HepG2 (cell line): ENCODE results near the gene CTCF. TPM values are rescaled to one million over a fixed set of nuclear protein-coding genes. Genes with fewer than 3 reads are reported as not detected.

Experiments
- ATAC-seq: fragments of 200-7000 bp; cut with Tn5 transposase; 3 replicates; pipeline ENCODE4 v1.9.1; 2020; ENCODE audit warnings: mild to moderate bottlenecking, moderate library complexity
- BruUV-seq: library from RNA; stranded (reverse); fragments of 400-500 nt; replicated peaks from 2 replicates; lab custom pipeline; 2021; lab: Mats Ljungman, UMichigan
- CTCF ChIA-PET: fragments of 300-600 bp; formaldehyde crosslinking; extraction: SDS; loops from one replicate; lab custom pipeline; 2021; ENCODE audit warnings: low total read pairs, inconsistent platforms, low intra/inter-chr PET ratio; lab: Yijun Ruan, JAX
- POLR2A ChIA-PET: fragments of 350-600 bp; sonication (Branson Sonifier 250); formaldehyde crosslinking; loops from one replicate; lab custom pipeline; 2020; ENCODE audit warnings: antibody characterized with exemption, inconsistent platforms; lab: Yijun Ruan, JAX
- DNase-seq: peaks from one replicate; pipeline ENCODE4 v3.0.0-alpha.2; 2015; ENCODE audit warnings: low spot score
- FAIRE-seq: peaks from 3 replicates; lab custom pipeline; 2011; peaks lifted over from hg19 to GRCh38; lab: Jason Lieb, UNC
- H2AFZ ChIP-seq: one replicate; pipeline ENCODE4 v1.6.1; 2011; ENCODE audit warnings: low read length, inconsistent platforms
- H3K27ac ChIP-seq: fragments of 300-600 bp; 3 replicates; pipeline ENCODE4 v1.8.0; 2011; ENCODE audit warnings: mixed run types, mild to moderate bottlenecking, mixed read lengths, low read length, inconsistent platforms; ENCODE audit not compliant: insufficient read depth; ENCODE audit errors: extremely low read length
- H3K27me3 ChIP-seq, 2 experiments: fragments of 200-600 bp in 1 of 2; 2 replicates in 1 of 2; 3 replicates in 1 of 2; pipeline versions ENCODE4 v1.6.0 to v1.8.0; 2011; ENCODE audit warnings: low read length in 2 of 2, mild to moderate bottlenecking in 2 of 2, moderate library complexity in 2 of 2, inconsistent platforms in 1 of 2; ENCODE audit not compliant: insufficient read depth in 2 of 2, control insufficient read depth in 1 of 2
- H3K36me3 ChIP-seq, 2 experiments: fragments of 200-600 bp in 1 of 2; replicated peaks in 1 of 2; 2 replicates in 1 of 2; 3 replicates in 1 of 2; pipeline versions ENCODE4 v1.5.1 to v1.8.0; 2011; ENCODE audit warnings: low read length in 2 of 2, inconsistent platforms in 1 of 2; ENCODE audit not compliant: insufficient read depth in 2 of 2, control insufficient read depth in 1 of 2
- H3K4me1 ChIP-seq: 2 replicates; pipeline ENCODE4 v1.5.1; 2012; ENCODE audit warnings: low read length, inconsistent platforms; ENCODE audit not compliant: insufficient read depth
- H3K4me2 ChIP-seq: 2 replicates; pipeline ENCODE4 v1.6.0; 2011; ENCODE audit warnings: low read depth, low read length, inconsistent platforms
- H3K4me3 ChIP-seq, 3 experiments: fragments of 200-600 bp in 1 of 3; sonication (generic), shearing (Covaris generic) in 1 of 3; replicated peaks in 1 of 3; 2 replicates each; pipeline ENCODE4 v1.5.1; 2011 to 2016; ENCODE audit warnings: low read length in 3 of 3, inconsistent platforms in 2 of 3, low read depth in 2 of 3, mild to moderate bottlenecking in 2 of 3, control low read depth in 1 of 3, mixed read lengths in 1 of 3; ENCODE audit not compliant: insufficient read depth in 1 of 3
- H3K79me2 ChIP-seq: one replicate; pipeline ENCODE4 v1.6.1; 2011; ENCODE audit warnings: low read length, inconsistent platforms; ENCODE audit not compliant: insufficient read depth
- H3K9ac ChIP-seq: 2 replicates; pipeline ENCODE4 v1.6.0; 2011; ENCODE audit warnings: mild to moderate bottlenecking, low read depth, low read length, inconsistent platforms; ENCODE audit not compliant: insufficient read depth
- H3K9me3 ChIP-seq: 2 replicates; pipeline ENCODE4 v1.5.1; 2012; ENCODE audit warnings: mild to moderate bottlenecking, low read length
- H4K20me1 ChIP-seq: 2 replicates; pipeline ENCODE4 v1.6.0; 2011; ENCODE audit warnings: inconsistent platforms, mild to moderate bottlenecking, low read length, moderate library complexity; ENCODE audit not compliant: insufficient read depth
- CREB1 ChIP-seq, 2 experiments: fragments of 450-650 bp in 1 of 2; IDR thresholded peaks; 2 replicates each; pipeline ENCODE4 v1.6.1; 2016 to 2017; ENCODE audit warnings: control low read depth in 1 of 2, mild to moderate bottlenecking in 1 of 2, missing compliant biosample characterization in 1 of 2, missing genetic modification characterization in 1 of 2
- EZH2 ChIP-seq: conservative IDR thresholded peaks from 2 replicates; pipeline ENCODE4 v1.6.1; 2012; ENCODE audit warnings: mild to moderate bottlenecking, low read depth, low read length, moderate library complexity
- FOSL2 ChIP-seq: sonication (generic); formaldehyde crosslinking; IDR thresholded peaks from 2 replicates; pipeline ENCODE4 v1.4.0; 2020; ENCODE audit warnings: missing genetic modification reagents
- FOXC1 ChIP-seq: sonication (generic); formaldehyde crosslinking; IDR thresholded peaks from 2 replicates; pipeline ENCODE4 v1.8.0; 2022; ENCODE audit warnings: mild to moderate bottlenecking, missing genetic modification reagents, borderline replicate concordance
- HHEX ChIP-seq: IDR thresholded peaks from 2 replicates; pipeline ENCODE4 v1.6.1; 2016; ENCODE audit warnings: control low read depth
- SMAD1 ChIP-seq: sonication (generic); formaldehyde crosslinking; IDR thresholded peaks from 2 replicates; pipeline ENCODE4 v1.4.0; 2020; ENCODE audit warnings: missing genetic modification reagents, low read depth, mild to moderate bottlenecking, borderline replicate concordance
- TMF1 ChIP-seq: sonication (generic); formaldehyde crosslinking; IDR thresholded peaks from 2 replicates; pipeline ENCODE4 v1.8.1; 2022; ENCODE audit warnings: low read depth, missing genetic modification reagents
- ZNF30 ChIP-seq: sonication (generic); formaldehyde crosslinking; IDR thresholded peaks from 2 replicates; pipeline ENCODE4 v1.5.0; 2020; ENCODE audit warnings: mild to moderate bottlenecking, missing genetic modification reagents
- ZNF468 ChIP-seq: sonication (generic); formaldehyde crosslinking; IDR thresholded peaks from 2 replicates; pipeline ENCODE4 v1.8.0; 2022; ENCODE audit warnings: mild to moderate bottlenecking, moderate library complexity, missing genetic modification reagents
- ZNF615 ChIP-seq: sonication (generic); formaldehyde crosslinking; IDR thresholded peaks from 2 replicates; pipeline ENCODE4 v1.5.0; 2020; ENCODE audit warnings: mild to moderate bottlenecking, missing genetic modification reagents, borderline replicate concordance
- ZNF761 ChIP-seq: sonication (generic); formaldehyde crosslinking; conservative IDR thresholded peaks from 2 replicates; pipeline ENCODE4 v1.4.0; 2020; ENCODE audit warnings: mild to moderate bottlenecking, missing genetic modification reagents
- WGBS: methylation state at CpG from one replicate; pipeline ENCODE4 v1.1.6; 2017; ENCODE audit warnings: low lambda C conversion rate; 5-methylcytosine and 5-hydroxymethylcytosine counted together
- in situ Hi-C: cut with HindIII; loops from 2 replicates; pipeline ENCODE4 v1.10.0; 2017; ENCODE audit warnings: low pct_unique_long_range_greater_than_20kb; ENCODE audit not compliant: extremely low pct_ligation_motif_present
- intact Hi-C: fragments of 100-400 bp; cut with micrococcal nuclease; formaldehyde crosslinking; loops from one replicate; pipeline ENCODE4 v1.10.0; 2022; ENCODE audit not compliant: unreplicated experiment
- polyA plus RNA-seq, 8 experiments: library from polyadenylated mRNA; depleted of rRNA in 3 of 8; stranded (reverse) in 7 of 8; unstranded in 1 of 8; fragments of >200 nt; fragmentation: Illumina TruSeq in 4 of 8; extraction: Trizol in 4 of 8; gene quantifications; 2 replicates each; pipeline versions ENCODE4 v1.2.1 to v1.2.3, GENCODE V29; 2011 to 2016; ENCODE audit warnings: low read depth in 4 of 8, missing spikeins in 1 of 8, mixed read lengths in 1 of 8; ENCODE audit not compliant: insufficient read depth in 1 of 8
- total RNA-seq, 5 experiments: library from RNA; depleted of rRNA; stranded (reverse); fragments of >200 nt; fragmentation: Illumina TruSeq; extraction: Trizol; gene quantifications; 2 replicates each; pipeline ENCODE4 v1.2.3, GENCODE V29; 2016; ENCODE audit warnings: low read depth in 1 of 5
- TF ChIP-seq, protein P1 (sequence below): IDR thresholded peaks from 2 replicates; pipeline ENCODE4 v1.6.1; 2016
- TF ChIP-seq, protein P2 (sequence below): sonication (generic); formaldehyde crosslinking; IDR thresholded peaks from 2 replicates; pipeline ENCODE4 v1.5.0; 2020; ENCODE audit warnings: missing genetic modification reagents, mild to moderate bottlenecking, borderline replicate concordance

The CTCF gene
- total and polyA plus RNA-seq, 2 of the 13 experiments (the other 11 are each of a cell fraction or from before 2014, with no cell fraction given): 19.5 to 37.5 TPM

GRCh38 chr16:67655363-67655762 lies 93.0 kb downstream of the CTCF start:
- H3K27ac ChIP-seq: no peak overlapping the region
- H2AFZ ChIP-seq: no peak overlapping the region
- no TSS peak for BruUV-seq
- in situ Hi-C loops: no loop called here
- peaks cover 14% of the 10 kb centered on the region for H4K20me1 ChIP-seq
- FAIRE-seq: no peak
- POLR2A ChIA-PET: interaction anchor here (1.0 kb wide), 1 partner anchor 93 kb away, joined by 3 read pairs; the partner anchor contains the start of gene CTCF
- no peak overlapping the region for H3K9ac ChIP-seq
- H3K4me3 ChIP-seq: no peak overlapping the region
- intact Hi-C loops: no loop called here
- H3K4me1 ChIP-seq: peaks cover 21% of the 10 kb centered on the region
- H3K27me3 ChIP-seq: peaks cover 0 to 36% of the 10 kb centered on the region in 2 experiments
- no peak overlapping the region for H3K4me2 ChIP-seq
- no peak for TF ChIP-seq ZNF615 (CRISPR knock-in tag)
- no peak for TF ChIP-seq EZH2
- TF ChIP-seq CREB1 (IDR thresholded peaks at IDR 0.05): no peak
- no peak for TF ChIP-seq CREB1 (CRISPR knock-in tag; IDR thresholded peaks at IDR 0.05)
- no peak for TF ChIP-seq ZNF468
- no peak for TF ChIP-seq TMF1 (CRISPR knock-in tag)
- TF ChIP-seq SMAD1: no peak
- TF ChIP-seq, protein P1, sequence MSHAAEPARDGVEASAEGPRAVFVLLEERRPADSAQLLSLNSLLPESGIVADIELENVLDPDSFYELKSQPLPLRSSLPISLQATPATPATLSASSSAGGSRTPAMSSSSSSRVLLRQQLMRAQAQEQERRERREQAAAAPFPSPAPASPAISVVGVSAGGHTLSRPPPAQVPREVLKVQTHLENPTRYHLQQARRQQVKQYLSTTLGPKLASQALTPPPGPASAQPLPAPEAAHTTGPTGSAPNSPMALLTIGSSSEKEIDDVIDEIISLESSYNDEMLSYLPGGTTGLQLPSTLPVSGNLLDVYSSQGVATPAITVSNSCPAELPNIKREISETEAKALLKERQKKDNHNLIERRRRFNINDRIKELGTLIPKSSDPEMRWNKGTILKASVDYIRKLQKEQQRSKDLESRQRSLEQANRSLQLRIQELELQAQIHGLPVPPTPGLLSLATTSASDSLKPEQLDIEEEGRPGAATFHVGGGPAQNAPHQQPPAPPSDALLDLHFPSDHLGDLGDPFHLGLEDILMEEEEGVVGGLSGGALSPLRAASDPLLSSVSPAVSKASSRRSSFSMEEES (CRISPR knock-in tag): no peak
- TF ChIP-seq ZNF761: no peak
- TF ChIP-seq ZNF30 (CRISPR knock-in tag): no peak
- no peak for TF ChIP-seq FOSL2 (CRISPR knock-in tag)
- no peak for TF ChIP-seq HHEX (CRISPR knock-in tag)
- no peak for TF ChIP-seq FOXC1 (CRISPR knock-in tag)
- TF ChIP-seq, protein P2, sequence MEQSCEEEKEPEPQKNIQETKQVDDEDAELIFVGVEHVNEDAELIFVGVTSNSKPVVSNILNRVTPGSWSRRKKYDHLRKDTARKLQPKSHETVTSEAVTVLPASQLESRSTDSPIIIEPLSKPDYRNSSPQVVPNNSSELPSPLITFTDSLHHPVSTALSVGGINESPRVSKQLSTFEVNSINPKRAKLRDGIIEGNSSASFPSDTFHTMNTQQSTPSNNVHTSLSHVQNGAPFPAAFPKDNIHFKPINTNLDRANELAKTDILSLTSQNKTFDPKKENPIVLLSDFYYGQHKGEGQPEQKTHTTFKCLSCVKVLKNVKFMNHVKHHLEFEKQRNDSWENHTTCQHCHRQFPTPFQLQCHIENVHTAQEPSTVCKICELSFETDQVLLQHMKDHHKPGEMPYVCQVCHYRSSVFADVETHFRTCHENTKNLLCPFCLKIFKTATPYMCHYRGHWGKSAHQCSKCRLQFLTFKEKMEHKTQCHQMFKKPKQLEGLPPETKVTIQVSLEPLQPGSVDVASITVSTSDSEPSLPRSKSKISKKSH: no peak
- 79% methylated on average over 4 of the region's 4 CpGs for WGBS
- peaks cover 6 to 10% of the 10 kb centered on the region in 2 experiments; a peak in 3 of 5 replicates for H3K36me3 ChIP-seq
- ATAC-seq: no peak
- DNase-seq: no peak
- peaks cover 11% of the 10 kb centered on the region for H3K79me2 ChIP-seq
- H3K9me3 ChIP-seq: no peaks in the 10 kb centered on the region
- CTCF ChIA-PET: no interaction called here
